Mesangial cell (primary cell): Measurements from ENCODE around the gene ZBTB5. TPM values are rescaled to one million over a fixed set of nuclear protein-coding genes. Genes with fewer than 3 reads are reported as not detected.

Experiments used
- total RNA-seq: library from RNA; depleted of rRNA; stranded (reverse); fragments of >200 nt; gene quantifications from 2 replicates; pipeline ENCODE4 v1.2.3, GENCODE V29; 2015

The ZBTB5 gene, protein sequence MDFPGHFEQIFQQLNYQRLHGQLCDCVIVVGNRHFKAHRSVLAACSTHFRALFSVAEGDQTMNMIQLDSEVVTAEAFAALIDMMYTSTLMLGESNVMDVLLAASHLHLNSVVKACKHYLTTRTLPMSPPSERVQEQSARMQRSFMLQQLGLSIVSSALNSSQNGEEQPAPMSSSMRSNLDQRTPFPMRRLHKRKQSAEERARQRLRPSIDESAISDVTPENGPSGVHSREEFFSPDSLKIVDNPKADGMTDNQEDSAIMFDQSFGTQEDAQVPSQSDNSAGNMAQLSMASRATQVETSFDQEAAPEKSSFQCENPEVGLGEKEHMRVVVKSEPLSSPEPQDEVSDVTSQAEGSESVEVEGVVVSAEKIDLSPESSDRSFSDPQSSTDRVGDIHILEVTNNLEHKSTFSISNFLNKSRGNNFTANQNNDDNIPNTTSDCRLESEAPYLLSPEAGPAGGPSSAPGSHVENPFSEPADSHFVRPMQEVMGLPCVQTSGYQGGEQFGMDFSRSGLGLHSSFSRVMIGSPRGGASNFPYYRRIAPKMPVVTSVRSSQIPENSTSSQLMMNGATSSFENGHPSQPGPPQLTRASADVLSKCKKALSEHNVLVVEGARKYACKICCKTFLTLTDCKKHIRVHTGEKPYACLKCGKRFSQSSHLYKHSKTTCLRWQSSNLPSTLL
- total RNA-seq = 9.3 and 15.3 TPM in 2 replicates

DNA sequence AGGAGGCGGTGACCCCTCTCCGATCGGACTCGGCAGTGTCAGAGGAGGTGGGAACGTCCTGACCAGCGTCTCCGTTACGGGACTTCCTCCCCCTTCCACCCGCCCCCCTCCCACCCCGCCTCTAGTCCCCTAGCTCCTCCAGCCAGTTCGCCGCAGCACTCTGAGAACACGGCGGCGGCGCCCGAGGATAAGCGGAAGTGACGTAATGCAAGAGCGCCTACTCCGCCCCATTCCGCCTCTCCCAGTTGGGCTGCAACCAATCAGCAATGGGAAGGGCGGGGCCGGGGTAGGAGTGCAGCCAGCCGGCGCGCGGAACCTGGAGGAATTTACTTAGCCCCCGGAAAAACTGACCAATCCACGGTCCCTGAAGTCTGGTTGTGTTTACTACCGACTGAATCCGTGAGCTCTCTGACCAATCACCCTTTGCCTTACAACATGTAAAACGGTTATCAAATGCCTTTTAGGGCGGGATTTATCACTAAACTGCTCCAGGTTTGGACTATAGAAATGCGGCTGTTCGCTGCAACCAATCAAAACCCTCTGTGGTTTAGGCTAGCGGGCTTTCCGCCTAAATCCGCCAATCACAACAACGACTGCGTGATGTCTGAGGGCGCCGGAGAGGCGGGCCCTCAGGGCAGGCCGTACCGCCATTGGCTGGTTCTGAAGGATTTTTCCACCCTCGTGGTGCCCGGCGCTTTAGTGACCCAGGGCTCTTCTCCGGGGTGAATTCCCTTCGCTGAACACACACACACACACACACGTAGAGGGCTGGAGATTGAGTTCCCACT is at the start of gene ZBTB5:
ZBTB5 (minus strand) TSS at position 202 of the 788 bp plus-strand sequence. CDS start 22,899 bp downstream, outside the sequence.

DNA sequence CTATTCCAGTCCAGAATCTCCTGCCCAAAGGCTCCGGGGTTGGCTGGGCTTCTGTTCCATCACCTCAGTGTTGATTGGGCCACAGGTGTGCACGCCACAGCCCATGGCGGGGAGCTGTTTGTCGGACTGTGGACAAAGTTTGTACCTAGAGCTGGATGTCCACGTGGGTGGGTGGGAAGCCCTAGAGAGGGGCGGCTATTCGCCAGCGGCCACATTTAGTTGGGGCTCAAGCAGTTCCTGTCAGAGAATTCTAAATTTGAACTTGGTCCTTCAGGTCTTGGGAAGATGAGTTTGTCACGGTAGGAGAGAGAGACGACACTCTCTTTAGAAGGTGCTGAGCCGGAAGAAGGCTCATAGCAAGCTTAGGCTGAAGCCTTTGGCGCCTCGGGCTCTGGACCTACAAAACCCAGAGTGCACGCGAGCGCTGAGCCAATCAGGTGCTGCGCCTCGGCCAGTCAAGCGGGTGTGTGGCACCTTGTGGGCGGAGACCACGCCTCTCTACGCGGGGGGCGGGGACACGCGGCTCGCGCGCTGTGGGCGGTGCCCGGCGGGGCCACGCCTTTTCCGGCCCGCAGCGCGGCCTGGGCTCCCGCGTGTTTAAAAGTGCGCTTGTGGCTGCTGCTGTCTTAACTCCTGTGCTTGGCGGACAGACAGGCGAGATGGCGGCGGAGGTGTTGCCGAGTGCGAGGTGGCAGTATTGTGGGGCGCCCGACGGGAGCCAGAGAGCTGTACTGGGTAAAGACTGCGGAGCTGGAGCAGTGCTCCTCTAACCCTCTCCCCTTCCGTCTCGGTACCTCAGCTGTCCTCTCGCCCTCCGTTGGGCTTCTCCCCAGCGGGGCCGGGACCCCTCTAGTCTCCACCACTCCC is 20.4 kb upstream of the ZBTB5 start, which contains the start of gene POLR1E:
POLR1E (plus strand) TSS at position 560 of the 867 bp plus-strand sequence; CDS start at position 660, 100 bp downstream.

DNA sequence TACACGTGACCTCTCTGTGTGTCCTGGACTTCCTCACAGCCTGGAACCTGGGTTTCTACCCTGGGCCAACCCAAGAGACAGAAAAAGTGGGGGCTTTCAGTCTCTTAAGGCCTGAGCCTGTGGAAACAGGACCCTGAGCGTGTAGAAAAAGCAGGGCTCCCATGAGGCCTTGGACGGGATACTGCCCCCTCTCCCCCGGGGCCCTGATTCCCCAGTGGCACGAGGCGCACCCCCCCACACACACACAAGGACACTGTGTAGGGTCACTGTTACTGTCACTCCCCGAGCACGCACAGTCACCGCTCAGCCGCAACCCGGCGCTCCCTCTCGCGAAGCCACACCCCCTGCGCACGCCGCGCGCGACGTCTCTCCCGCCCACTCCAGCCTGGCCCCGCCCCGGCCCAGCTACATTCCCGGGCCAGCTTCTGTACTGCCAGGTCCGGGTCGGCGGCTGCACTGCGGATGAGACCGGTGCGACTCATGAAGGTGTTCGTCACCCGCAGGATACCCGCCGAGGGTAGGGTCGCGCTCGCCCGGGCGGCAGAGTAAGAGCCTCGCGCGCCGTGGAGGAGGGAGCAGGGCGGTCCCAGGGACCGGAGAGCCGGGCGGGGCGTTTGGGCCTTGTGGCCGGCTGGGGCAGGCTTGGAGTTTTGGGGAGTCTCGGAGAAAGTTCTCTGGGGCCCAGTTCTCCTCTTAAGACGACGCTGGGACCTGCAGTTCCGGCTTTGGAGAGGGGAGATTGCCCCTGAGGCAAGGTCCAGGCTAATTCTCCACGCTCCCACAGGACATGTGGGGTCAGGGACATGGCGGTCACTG is 42.8 kb downstream of the ZBTB5 start, which contains the start of gene GRHPR:
GRHPR (plus strand) TSS at position 408 of the 816 bp plus-strand sequence; CDS start at position 463, 55 bp downstream.

Other genes with a start within 250 kb of the ZBTB5 start
- gene GRHPR, start 42.8 kb downstream of the ZBTB5 start, total RNA-seq = 142 and 160 TPM in 2 replicates
- gene POLR1E, start 20.5 kb upstream of the ZBTB5 start, total RNA-seq = 19.5 and 28.2 TPM in 2 replicates
- gene FBXO10, start 110.9 kb upstream of the ZBTB5 start, total RNA-seq = 7.5 and 12.4 TPM in 2 replicates
- 98.8 and 198 TPM in 2 replicates for gene TOMM5, start 127.1 kb upstream of the ZBTB5 start, total RNA-seq
- under 0.01 TPM in 1 of 2 replicates, not detected in the other for gene FRMPD1, start 185.5 kb upstream of the ZBTB5 start, total RNA-seq